HG02885 (cell line): ENCODE results near the gene PSORS1C1.
"Not testable (repeated sequence)": the region's sequence is repeated elsewhere in the genome, so short reads cannot be mapped to it uniquely, and the experiment has no call there.

ENCODE experiments used
- ATAC-seq: cut with Tn5 transposase; IDR thresholded peaks from one replicate; pipeline ENCODE4 v1.9.1; 2021; ENCODE audit warnings: mild to moderate bottlenecking; ENCODE audit not compliant: unreplicated experiment, poor library complexity

PSORS1C1 gene

DNA sequence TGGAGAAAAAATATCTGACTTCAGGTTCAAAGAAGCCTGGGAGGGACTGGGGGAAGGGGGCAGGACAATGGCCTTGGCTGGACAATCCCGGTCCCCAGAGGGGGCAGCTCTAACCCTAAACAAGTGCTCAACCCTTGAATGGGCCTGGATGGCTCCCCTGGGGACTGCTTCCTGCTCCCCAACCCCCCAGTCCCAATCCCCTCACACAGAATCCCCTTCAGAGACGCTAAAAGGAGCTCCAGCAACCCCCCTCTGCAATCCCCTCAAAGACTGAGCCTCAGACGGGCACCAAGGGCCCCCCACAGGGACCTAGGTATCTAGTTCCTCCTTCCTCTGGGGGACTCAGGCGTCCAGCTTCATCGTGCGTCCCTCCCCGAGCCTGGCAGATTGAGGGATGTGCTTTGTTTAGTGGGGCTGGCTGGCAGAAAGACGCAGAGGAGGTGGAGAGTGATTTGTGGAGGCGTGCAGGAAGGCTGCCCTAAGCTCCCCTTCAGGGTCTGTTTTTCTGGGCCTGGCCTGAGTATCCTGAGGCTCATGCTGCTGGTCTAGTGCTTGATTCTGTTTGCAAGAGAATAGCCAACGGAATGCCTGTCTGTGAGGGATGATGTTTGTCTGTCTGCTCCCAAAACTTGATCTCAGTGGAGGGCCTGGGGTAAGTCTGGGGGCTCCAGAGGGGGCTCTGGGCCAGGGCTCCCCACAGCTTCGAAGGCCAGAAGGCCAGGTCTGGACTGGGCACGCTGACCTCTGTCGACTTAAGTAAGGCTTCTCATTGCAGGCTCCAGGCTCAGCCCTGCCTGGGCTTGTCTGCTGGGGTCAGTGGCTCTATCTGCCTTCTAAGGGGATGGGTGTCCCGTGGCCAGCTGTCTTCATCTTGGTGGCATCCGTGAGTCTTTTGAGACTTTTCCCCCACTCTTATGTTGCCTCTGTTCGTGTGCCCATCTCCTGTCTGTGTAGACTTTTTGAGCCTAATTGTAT lies 57.6 kb downstream of the PSORS1C1 start:
- no peak for ATAC-seq

DNA sequence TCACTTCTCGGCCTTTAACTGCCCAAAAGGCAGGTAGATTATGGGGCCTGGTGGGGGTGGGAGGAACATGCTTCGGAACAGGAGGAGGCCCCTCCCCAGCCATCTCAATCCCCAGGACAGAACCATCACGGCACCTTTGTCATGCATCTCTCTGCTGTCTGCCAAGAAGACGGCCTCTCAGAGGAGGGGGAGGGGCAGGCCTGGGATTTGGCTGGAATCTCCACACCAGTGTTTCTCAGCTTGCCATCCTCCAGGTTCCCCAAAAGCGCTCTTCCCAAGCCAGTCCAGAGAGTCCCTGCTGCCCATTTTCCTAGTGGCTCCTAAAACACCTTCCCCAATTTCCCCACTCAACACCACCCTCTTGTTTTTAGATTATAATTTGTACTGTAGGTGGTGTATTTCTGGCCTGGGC lies 58.4 kb downstream of the PSORS1C1 start:
- no peak for ATAC-seq

DNA sequence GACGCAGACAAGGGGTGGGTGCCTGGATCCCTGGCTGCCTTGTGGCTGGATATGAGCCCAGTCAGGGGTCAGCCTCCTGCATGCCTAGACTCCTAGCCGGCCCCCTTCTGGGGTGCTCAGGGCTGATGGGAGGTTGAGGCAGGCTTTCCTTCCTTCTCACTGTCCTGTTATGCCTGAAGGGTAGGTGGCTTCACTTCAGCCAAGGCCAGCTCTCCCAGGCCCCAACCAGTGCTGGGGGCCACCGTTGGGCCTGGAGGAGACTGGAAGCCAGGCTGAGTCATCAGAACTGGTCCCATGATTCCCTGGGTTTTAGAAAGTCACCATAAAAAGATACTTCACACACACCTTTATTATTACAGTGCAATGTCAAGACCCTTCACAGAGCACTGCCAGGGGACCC lies 58.8 kb downstream of the PSORS1C1 start:
- ATAC-seq: no peak

DNA sequence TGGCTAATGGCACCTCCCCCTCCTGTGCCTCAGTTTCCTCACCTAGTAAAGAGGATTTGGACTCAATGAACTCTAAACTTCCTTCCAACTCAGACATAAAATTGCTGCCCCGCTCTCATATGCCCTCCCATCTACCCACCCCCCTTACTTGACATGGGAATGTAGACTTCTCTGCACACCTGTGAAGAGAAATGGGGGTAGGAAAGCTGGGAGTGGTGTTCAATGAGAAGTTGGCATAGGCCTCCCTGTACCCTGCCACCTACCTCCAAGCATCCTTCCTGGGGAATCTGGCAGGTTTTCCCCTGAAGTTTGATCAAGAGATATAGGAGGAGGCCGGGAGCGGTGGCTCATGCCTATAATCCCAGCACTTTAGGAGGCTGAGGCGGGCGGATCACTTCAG lies 59.8 kb downstream of the PSORS1C1 start:
- ATAC-seq: no peak

DNA sequence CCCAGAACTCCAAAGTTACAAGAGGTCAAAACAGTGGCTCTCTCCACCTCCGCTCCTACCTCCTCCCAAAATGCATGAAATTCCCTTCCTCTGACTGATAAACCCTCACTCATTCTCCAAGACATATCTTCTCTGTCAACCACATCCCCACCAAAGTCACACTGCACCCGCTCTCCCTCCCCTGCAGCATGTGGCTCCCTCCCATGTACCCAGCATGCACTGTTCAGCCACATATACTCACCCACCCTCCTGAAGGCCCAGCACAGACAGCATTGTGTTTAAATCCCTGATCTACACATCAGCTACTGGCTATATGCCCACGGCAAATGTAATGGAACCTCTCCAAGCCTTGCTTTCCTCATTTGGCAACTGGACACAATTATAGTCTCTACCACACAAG lies 61.4 kb downstream of the PSORS1C1 start:
- ATAC-seq: no peak

DNA sequence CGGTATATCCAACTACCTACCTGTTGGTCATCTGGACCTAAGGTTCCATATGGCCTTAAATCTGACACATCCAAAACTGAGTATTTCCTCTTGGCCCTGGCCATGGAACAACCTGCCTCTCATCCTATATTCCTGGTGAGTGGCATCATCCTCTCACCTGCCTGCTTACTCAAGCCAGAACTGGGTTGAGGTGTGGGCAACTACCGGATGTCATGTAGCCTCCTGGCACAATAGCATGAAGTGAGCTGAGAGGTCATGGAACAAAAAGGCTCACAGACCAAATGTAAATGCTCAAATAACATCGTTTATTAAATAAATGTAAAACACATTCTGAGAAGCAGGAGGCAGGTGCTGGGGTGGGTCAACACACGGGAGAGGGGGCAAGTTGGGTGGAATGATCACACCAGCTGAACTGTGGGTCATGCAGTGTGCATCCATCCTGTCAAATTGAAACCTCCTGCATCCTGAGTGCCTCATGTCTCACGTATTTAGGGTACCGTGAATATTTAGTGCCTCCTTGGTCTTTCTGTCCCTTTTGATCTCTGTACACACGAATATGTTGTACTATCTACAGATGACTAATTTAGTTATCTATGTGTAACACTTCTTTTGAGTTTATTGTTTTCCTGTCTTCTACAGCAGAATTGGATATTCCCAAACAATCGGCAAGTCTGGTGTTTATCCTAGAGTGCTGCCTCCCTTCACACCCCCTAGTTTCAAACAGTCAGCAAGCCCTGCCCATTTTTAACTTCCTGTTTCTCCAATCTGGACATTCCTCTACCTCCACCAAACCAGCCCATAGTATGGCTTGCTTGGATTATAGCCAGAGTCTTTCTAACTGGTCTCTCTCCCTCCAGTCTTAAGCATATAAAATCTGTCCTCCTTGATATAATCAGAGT lies 63.8 kb downstream of the PSORS1C1 start:
- ATAC-seq: no peak

DNA sequence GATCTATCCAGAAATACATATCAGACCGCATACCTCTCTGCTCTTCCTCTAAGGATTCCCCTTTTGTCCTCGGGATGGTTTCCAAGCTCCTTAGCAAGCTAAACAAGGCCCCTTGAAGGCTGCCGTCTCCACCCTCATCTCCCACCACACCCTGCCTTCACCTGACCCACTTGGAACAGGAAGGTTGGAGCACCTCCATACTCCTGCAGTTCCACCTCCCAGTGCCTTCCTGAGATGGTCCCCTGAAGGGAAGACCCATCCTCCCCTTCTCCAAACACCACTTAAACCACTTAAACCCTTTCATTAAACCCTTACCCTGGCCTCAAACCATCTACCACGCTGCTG lies 64.4 kb downstream of the PSORS1C1 start:
- ATAC-seq: no peak

DNA sequence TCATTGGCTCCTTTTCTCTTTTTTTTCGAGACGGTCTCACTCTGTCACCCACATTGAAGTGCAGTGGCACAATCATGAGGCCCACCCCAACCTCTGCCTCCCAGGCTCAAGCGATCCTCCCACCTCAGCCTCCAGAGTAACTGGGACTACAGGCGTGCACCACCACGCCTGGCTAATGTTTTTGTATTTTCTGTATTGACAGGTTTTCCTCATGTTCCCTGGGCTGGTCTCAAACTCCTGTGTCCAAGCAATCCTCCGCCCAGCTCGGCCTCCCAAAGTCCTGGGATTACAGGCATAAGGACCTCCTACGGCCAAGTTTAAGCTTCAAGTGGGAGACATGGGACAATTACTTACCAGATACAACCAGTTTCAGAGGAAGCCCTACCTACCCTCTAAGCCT lies 65.3 kb downstream of the PSORS1C1 start:
- ATAC-seq: no peak

DNA sequence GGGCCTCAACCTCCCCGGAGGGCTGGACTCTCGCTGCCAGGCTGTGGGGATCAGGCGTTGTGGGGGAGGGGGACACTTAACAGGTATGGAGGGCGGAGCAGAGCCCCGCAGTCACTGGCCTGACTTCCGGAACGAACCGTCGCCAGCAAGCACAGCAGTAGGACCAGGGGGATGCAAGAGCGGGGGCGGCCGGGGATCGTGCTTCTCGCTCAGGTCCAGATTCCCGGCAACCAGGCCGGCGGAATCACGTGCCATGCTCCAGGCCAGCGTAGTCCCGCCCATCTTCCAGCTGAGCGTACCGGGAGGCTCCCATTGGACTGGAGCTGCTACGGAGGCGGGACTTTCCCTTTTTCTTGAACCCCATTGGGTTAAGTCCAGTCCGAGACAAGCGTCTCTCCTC lies 65.9 kb downstream of the PSORS1C1 start:
- ATAC-seq: peak; percentile 89

DNA sequence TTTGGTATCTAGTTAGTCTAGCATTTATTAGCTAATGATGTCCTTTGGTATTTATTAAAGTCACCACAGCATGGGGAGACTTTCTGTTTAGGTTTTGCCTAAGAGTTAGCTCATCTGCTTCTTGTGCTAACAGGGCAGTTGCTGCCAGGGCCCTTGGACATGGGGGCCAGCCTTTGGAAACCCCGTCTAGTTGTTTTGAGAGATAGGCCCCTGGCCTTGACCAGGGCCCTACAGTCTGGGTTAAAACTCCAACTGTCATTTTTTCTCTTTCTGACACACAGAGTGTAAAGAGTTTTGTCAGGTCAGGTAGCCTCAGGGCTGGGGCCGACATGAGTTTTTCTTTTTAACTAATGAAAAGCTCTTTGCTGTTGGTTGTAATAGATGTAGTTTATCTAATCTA lies 68.7 kb downstream of the PSORS1C1 start:
- ATAC-seq: not testable (repeated sequence)

DNA sequence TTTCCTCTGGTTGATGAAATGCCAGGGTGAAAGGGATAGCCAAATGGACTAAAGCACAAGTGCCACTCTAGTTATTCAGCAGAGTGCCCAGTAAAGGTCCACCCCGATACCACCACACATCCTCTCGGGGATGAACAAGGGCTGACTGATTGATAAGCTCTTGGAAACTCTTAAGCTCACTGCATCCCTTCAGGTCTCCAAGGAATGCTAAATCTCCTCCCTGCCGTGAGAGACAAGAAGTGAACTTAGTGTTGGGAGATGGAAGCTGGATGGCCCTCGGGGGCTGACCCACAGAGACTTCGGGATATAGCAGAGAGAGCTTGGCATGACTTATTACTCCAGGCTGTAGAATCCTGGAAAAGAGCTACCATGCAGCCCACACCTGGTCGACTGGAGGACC lies 69.3 kb downstream of the PSORS1C1 start:
- ATAC-seq: not testable (repeated sequence)

DNA sequence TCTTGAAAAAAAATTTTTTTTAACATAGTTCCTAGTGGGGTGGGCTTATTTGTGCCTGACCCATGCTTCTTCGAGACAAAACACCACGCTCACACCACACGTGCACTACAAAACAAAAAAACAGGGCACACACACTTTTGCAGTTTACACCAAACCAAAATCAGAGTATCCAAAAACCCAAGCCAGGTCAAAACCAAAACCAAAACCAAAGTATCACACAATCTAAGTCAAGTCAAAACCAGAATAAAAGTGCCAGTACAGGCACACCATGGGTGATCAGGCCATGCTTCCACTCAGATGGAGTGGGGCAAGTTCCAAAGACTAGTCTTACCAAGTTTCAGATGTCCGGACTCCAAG lies 71.1 kb downstream of the PSORS1C1 start:
- ATAC-seq: not testable (repeated sequence)

DNA sequence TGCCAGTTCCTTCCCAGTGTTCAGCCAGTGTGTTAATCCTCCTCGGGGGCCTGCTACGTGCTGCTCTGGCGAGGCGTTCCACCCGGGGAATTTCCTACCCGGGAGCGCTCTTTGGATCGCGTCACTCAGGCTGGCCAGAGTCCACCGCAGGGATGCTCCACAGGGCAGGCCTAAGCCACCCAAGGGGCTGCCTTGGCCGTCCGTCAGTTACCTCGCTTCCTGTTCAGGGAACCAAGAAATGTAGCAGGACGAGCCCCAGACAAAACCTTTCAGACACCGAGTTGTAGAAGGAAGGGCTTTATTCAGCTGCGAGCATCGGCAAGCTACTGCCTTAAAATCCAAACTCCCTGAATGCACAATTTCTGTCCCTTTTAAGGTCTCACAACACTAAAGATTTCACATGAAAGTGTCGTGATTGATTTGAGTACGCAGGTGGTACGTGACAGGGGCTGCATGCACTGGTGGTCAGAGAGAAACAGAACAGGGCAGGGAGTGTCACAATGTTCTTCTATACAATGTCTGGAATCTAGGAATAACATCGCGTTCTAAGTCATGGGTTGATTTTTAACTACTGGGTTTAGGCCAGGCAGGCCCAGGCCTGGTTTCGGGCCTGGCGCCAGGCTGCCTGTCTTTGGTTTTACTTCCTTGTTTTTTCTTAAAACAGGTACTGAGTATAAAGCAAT lies 71.6 kb downstream of the PSORS1C1 start:
- ATAC-seq: no peak

DNA sequence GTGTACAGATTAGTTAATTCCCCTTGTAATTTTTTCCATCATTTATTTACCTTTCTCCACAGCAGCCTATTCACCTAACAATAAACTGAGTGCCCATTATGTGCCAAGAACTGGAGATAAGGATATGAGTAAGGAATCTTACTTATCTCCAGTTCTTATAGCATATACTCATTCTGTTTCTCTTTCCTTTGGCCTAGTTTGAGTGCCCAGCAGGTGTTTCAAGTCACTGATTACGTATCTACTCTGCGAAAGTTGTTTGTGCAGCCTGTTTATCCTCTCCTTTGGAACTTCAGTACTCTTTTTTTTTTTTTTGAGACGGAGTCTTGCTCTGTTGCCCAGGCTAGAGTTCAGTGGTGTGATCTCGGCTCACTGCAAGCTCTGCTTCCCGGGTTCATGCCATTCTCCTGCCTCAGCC lies 73.2 kb downstream of the PSORS1C1 start:
- ATAC-seq: no peak

DNA sequence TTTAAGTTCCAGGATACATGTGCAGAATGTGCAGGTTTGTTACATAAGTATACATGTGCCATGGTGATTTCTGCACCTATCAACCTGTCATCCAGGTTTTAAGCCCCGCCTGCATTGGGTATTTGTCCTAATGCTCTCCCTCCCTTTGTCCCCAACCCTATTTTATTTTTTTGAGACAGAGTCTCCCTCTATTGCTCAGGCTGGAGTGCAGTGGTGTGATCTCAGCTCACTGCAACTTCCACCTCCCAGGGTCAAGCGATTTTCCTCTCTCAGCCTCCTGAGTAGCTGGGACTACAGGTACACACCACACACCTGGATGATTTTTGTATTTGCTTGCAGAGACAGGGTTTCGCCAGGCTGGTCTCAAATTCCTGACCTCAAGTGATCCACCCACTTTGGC lies 74.6 kb downstream of the PSORS1C1 start:
- ATAC-seq: not testable (repeated sequence)
